ENCODE measurements around the gene SLC16A2.

SLC16A2 gene

GRCh38 chrX:74382613-74383012, 38.7 kb upstream of the SLC16A2 start:
- Histone ChIP-seq H3K4me2 (ENCODE audit: low read length) (no peak overlapping the region), H3K4me3 (ENCODE audit: low read length) (no peak overlapping the region), H3K27me3 (ENCODE audit: control insufficient read depth, low read length) (no peaks in the 10 kb centered on the region), H3K4me1 (ENCODE audit: control insufficient read depth, low read length) (no peaks in the 10 kb centered on the region), H3K36me3 (ENCODE audit: control insufficient read depth, low read length) (no peaks in the 10 kb centered on the region), H3K27ac (ENCODE audit: low read depth, low read length) (no peak overlapping the region), H4K20me1 (ENCODE audit: control insufficient read depth, insufficient read depth, low read depth, low read length) (no peaks in the 10 kb centered on the region), H3K9me2 (replicated peaks; ENCODE audit: control insufficient read depth, low read length) (no peaks in the 10 kb centered on the region), H3K9me3 (ENCODE audit: control insufficient read depth, insufficient read depth, low read length) (no peaks in the 10 kb centered on the region), H3K79me2 (ENCODE audit: control insufficient read depth, low read length) (no peaks in the 10 kb centered on the region), H3F3A (ENCODE audit: control insufficient read depth, insufficient read depth) (no peaks in the 10 kb centered on the region)
- TF ChIP-seq CTCF (IDR thresholded peaks at IDR 0.05; ENCODE audit: low read depth, low read length, poor library complexity, severe bottlenecking) (peak; percentile 63), EZH2phosphoT487 (IDR thresholded peaks at IDR 0.05; ENCODE audit: borderline replicate concordance, low read length) (no peak)

- Histone ChIP-seq H3K9me3 (ENCODE audit: control insufficient read depth, insufficient read depth, low read length) (no peaks in the 10 kb centered on the region), H3K9me2 (replicated peaks; ENCODE audit: control insufficient read depth, low read length) (no peaks in the 10 kb centered on the region), H3K27ac (ENCODE audit: low read depth, low read length) (no peak overlapping the region), H3K4me2 (ENCODE audit: low read length) (no peak overlapping the region), H3K4me1 (ENCODE audit: control insufficient read depth, low read length) (no peaks in the 10 kb centered on the region), H3K36me3 (ENCODE audit: control insufficient read depth, low read length) (no peaks in the 10 kb centered on the region), H4K20me1 (ENCODE audit: control insufficient read depth, insufficient read depth, low read depth, low read length) (no peaks in the 10 kb centered on the region), H3F3A (ENCODE audit: control insufficient read depth, insufficient read depth) (no peaks in the 10 kb centered on the region), H3K4me3 (ENCODE audit: low read length) (no peak overlapping the region), H3K27me3 (ENCODE audit: control insufficient read depth, low read length) (no peaks in the 10 kb centered on the region), H3K79me2 (ENCODE audit: control insufficient read depth, low read length) (no peaks in the 10 kb centered on the region)
- no peak for TF ChIP-seq CTCF (IDR thresholded peaks at IDR 0.05; ENCODE audit: low read depth, low read length, poor library complexity, severe bottlenecking)
- no peak for TF ChIP-seq EZH2phosphoT487 (IDR thresholded peaks at IDR 0.05; ENCODE audit: borderline replicate concordance, low read length)
These were observed 37.7 kb upstream of the SLC16A2 start for GRCh38 chrX:74383611-74384010.

- H3K27me3 ChIP-seq (ENCODE audit: control insufficient read depth, low read length) = no peaks in the 10 kb centered on the region
- no peaks in the 10 kb centered on the region for H3K79me2 ChIP-seq (ENCODE audit: control insufficient read depth, low read length)
These were observed 32.1 kb upstream of the SLC16A2 start for GRCh38 chrX:74389016-74389722.

More at GRCh38 chrX:74389016-74389722, 32.1 kb upstream of the SLC16A2 start:
- Histone ChIP-seq H3K4me2 (ENCODE audit: low read length) (no peak overlapping the region), H3K36me3 (ENCODE audit: control insufficient read depth, low read length) (no peaks in the 10 kb centered on the region), H4K20me1 (ENCODE audit: control insufficient read depth, insufficient read depth, low read depth, low read length) (no peaks in the 10 kb centered on the region), H3K9me2 (replicated peaks; ENCODE audit: control insufficient read depth, low read length) (no peaks in the 10 kb centered on the region), H3K4me3 (ENCODE audit: low read length) (no peak overlapping the region), H3K9me3 (ENCODE audit: control insufficient read depth, insufficient read depth, low read length) (no peaks in the 10 kb centered on the region), H3F3A (ENCODE audit: control insufficient read depth, insufficient read depth) (no peaks in the 10 kb centered on the region), H3K27ac (ENCODE audit: low read depth, low read length) (no peak overlapping the region), H3K4me1 (ENCODE audit: control insufficient read depth, low read length) (no peaks in the 10 kb centered on the region)
- TF ChIP-seq CTCF (IDR thresholded peaks at IDR 0.05; ENCODE audit: low read depth, low read length, poor library complexity, severe bottlenecking) (no peak), EZH2phosphoT487 (IDR thresholded peaks at IDR 0.05; ENCODE audit: borderline replicate concordance, low read length) (no peak)
